GM12864 (cell line): Measurements from ENCODE around the gene FAM219A.

Source experiments
- DNase-seq: peaks from one replicate; pipeline ENCODE4 v3.0.0-alpha.2; 2011; ENCODE audit warnings: low read depth
- H3K4me3 ChIP-seq: 2 replicates; pipeline ENCODE4 v1.5.1; 2011; ENCODE audit warnings: mild to moderate bottlenecking, low read depth, low read length, control low read depth
- TF ChIP-seq, protein P1 (sequence below): IDR thresholded peaks from 2 replicates; pipeline ENCODE4 v1.5.1; 2011; ENCODE audit warnings: low read depth, mild to moderate bottlenecking, moderate library complexity, low read length, control low read depth, inconsistent platforms; ENCODE audit errors: missing control alignments

Gene FAM219A

GRCh38 chr9:34457266-34458012 is 931 bp downstream of the FAM219A start:
- TF ChIP-seq, protein P1, sequence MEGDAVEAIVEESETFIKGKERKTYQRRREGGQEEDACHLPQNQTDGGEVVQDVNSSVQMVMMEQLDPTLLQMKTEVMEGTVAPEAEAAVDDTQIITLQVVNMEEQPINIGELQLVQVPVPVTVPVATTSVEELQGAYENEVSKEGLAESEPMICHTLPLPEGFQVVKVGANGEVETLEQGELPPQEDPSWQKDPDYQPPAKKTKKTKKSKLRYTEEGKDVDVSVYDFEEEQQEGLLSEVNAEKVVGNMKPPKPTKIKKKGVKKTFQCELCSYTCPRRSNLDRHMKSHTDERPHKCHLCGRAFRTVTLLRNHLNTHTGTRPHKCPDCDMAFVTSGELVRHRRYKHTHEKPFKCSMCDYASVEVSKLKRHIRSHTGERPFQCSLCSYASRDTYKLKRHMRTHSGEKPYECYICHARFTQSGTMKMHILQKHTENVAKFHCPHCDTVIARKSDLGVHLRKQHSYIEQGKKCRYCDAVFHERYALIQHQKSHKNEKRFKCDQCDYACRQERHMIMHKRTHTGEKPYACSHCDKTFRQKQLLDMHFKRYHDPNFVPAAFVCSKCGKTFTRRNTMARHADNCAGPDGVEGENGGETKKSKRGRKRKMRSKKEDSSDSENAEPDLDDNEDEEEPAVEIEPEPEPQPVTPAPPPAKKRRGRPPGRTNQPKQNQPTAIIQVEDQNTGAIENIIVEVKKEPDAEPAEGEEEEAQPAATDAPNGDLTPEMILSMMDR = no peak
- H3K4me3 ChIP-seq = peak overlapping the region; percentile 57
- DNase-seq = no peak

DNA sequence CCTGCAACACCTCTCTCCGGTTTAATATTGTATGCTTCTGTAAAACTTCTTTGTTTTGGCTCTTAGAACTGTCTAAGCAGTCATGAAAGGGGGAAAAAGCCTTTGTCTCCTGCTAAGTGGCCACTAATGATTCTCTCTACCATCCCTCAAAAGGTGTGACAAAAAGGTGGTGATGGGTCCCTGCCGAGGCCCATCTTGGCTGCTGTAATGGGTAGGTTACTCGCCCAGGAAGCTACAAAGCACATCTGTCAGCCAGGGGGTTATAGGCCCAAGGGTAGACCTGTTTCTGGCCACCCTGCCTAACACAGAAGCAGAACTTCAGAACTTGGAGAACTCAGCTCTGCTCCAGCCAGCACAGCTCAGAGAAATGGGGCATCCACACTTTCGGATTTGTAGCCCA is 1.6 kb downstream of the FAM219A start:
- no peak overlapping the region for H3K4me3 ChIP-seq
- DNase-seq = no peak
- TF ChIP-seq, protein P1 = no peak

DNA sequence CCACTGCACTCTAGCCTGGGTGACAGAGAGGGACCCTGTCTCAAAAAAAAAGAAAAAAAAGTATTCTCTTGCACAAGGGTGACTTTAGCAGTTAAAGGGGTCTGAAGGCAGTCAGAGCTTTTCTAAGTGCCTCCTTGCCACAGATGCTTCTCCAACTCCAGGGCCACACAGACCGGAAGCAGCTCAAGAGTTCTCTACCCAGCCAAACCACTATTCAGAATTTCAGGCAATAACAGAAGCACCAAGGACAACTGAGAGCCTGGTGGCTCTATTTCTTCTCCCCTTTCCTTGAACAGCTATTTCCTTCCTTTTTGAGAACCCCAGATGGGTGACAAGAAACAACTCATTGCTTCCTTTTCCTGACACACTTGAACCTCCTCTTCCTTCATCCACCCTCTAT is 2.2 kb downstream of the FAM219A start:
- TF ChIP-seq, protein P1 = no peak
- no peak overlapping the region for H3K4me3 ChIP-seq

GRCh38 chr9:34454571-34455065 is 3.8 kb downstream of the FAM219A start:
- H3K4me3 ChIP-seq = no peak overlapping the region
- TF ChIP-seq, protein P1 = no peak
- no peak for DNase-seq

More for the DNA sequence above, 2.2 kb downstream of the FAM219A start:
- no peak for DNase-seq

GRCh38 chr9:34452568-34452967 is 5.8 kb downstream of the FAM219A start:
- no peak for DNase-seq
- no peak overlapping the region for H3K4me3 ChIP-seq
- TF ChIP-seq, protein P1 = no peak

DNA sequence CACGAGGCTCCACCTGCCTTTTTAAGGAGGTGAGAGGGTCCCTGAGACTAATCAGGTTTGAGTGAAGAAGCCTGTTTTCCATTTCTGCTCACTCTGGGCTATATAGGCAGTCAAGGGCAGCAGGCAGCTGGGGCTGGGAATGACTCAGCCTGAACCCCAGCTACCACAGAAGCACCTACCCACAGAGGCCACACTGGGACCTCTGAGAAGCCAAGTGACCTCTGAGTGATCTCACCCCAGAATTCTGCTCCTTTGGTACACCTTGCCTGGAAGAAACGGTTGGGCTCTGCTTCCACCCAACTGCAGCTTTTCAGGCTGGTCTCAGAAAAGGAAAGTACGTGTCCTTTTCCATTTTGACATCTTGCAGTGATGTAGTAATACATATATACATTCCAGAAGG is 6.8 kb downstream of the FAM219A start:
- DNase-seq = no peak
- H3K4me3 ChIP-seq = no peak overlapping the region
- TF ChIP-seq, protein P1 = no peak

DNA sequence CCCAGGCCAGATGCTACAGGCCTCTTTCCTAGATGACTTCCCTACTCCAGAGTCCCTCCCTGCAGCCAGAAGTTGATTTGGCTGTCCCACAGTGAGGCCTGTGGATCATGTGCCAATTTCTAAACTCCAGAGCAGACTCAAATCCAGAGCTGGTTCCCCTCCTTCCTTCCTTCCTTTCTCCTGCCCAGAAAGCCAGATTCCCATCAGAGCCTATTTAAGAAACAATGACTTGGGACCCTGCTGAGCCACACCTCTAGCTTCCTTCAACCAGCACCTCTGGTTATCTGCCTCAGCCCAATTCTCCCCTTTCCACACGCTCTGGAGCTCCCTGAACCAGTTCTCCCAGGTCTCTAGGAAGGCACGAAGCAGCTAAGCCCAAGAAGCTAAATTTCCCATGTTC is 7.2 kb downstream of the FAM219A start:
- no peak for DNase-seq
- TF ChIP-seq, protein P1 = no peak

More for the DNA sequence above, 7.2 kb downstream of the FAM219A start:
- H3K4me3 ChIP-seq = no peak overlapping the region
